ENCODE measurements around the gene CADPS2.
"Not testable (repeated sequence)": the region's sequence is repeated elsewhere in the genome, so short reads cannot be mapped to it uniquely, and the experiment has no call there.

CADPS2 gene

DNA sequence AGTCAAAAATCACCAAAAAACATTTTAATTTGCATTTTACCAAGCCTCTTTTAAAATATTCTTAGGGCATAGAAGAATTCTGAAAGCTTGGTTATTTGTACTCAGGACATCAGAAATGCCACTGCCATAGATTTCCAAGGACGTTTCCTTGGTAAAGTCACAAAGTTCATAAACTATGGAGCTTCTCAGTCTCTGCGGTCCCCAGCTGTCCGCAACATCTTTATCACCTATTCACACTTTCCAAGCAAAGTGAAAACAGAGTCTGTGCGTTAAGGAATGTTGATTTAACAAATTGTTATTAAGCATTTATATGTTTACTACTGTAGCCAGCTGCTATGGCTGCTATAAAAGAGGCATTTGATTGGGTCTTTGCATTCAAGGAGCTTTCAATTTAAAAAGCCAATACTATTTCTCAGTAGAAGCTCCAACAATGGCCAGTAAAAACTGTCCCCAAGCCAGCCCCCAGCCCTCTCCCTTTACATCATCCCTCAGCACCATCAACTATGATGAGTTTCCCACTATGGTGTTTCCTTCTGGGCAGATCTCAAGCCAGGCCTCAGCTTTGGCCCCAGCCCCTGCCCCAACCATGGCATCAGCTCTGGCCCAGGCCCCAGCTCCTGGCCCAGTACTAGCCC is 36.8 kb downstream of the CADPS2 start:
- no peak for DNase-seq

GRCh38 chr7:122847871-122848473 is 38.3 kb downstream of the CADPS2 start:
- no peak for DNase-seq

GRCh38 chr7:122846591-122846990 is 39.7 kb downstream of the CADPS2 start:
- no peak for DNase-seq

DNA sequence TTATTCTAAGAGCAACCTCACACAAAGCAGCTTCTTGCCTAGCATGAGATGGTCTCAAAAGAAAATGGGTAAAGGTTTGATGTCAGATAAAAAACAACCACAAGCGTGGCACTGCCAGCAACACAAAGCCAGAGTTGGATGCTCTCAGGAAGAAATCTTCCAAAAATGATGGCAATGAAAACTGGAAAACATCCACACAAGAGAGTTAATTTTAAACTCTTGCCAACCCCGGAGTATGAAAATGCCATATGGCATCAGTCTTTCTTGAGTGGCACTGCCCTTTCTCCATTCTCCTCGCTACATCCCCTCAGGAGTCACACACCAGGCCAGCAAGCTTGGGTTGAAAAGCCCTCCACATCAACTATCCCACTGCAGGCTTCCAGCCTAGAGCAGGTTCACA is 41.0 kb downstream of the CADPS2 start:
- no peak for DNase-seq

GRCh38 chr7:122844191-122844988 is 41.9 kb downstream of the CADPS2 start:
- DNase-seq, result no peak

GRCh38 chr7:122842971-122843370 is 43.3 kb downstream of the CADPS2 start:
- DNase-seq, result no peak

DNA sequence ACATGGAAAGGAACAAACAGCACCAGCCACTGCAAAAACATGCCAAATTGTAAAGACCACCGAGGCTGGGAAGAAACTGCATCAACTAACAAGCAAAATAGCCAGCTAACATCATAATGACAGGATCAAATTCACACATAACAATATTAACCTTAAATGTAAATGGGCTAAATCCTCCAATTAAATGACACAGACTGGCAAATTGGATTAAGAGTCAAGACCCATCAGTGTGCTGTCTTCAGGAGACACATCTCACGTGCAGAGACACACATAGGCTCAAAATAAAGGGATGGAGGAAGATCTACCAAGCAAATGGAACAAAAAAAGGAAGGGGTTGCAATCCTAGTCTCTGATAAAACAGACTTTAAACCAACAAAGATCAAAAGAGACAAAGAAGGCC is 50.0 kb downstream of the CADPS2 start:
- DNase-seq, result not testable (repeated sequence)

DNA sequence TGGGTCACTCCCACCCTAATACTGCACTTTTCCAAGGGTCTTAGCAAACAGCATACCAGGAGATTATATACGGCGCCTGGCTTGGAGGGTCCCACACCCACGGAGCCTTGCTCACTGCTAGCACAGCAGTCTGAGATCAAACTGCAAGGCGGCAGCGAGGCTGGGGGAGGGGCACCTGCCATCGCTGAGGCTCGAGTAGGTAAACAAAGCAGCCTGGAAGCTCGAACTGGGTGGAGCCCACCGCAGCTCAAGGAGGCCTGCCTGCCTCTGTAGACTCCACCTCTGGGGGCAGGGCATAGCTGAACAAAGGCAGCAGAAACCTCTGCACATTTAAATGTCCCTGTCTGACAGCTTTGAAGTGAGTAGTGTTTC is 51.7 kb downstream of the CADPS2 start:
- not testable (repeated sequence) for DNase-seq

GRCh38 chr7:122833888-122834570 is 52.2 kb downstream of the CADPS2 start:
- DNase-seq, result no peak

GRCh38 chr7:122831436-122831835 is 54.8 kb downstream of the CADPS2 start:
- DNase-seq, result no peak

DNA sequence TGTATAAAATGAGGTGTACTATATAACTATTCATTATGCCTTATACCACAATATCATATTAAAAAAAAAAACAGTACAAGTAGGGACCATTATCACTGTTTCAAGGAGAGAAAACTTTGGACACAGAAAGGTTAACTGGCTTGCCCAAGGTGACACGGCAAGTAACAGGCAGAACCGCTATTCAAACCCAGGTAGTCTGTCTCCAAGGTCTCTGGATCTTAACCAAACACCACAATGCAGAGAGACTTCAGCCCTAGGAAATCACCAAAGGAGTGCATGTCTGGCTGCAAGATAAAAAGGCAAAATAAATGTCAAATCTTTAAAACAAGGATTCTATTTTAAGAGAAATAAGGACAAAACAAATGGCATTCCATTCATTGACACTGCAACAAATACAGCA is 56.3 kb downstream of the CADPS2 start:
- no peak for DNase-seq

DNA sequence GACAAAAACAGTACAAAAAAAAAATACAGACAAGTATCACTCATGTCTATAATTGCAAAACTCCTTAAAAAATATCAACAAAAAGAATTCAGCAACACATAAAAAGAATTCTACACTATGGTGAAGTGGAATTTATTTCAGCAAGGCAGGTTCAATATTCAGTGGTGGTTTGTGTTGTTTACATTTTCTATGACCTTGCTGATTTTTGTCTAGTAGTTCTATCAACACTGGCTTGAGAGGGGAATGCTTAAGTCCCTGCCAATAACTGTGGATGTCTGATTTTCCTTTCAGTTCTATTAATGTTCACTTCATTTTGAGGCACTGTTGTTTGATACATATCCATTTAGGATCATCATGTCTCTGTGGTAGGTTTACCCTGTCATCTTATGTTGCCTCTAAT is 58.5 kb downstream of the CADPS2 start:
- DNase-seq, result no peak

DNA sequence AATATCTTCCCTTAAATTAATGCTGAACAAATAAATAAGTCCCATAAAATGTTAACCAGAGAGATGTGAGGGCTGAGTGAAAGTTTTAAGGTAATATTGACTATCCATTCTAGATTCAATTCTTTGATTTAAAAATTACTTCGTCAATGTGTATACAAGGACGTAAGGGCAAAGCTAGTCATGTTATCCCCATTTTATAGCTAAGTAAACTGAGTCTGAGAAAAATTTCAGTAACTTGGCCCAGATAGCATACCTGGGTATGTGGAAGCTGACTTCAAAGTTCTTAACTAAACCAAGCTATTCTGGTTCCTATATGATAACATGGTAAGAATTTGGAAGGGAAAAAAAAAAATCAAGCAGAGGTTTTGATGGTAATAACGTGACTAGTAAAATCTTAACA is 72.4 kb downstream of the CADPS2 start:
- no peak for DNase-seq

DNA sequence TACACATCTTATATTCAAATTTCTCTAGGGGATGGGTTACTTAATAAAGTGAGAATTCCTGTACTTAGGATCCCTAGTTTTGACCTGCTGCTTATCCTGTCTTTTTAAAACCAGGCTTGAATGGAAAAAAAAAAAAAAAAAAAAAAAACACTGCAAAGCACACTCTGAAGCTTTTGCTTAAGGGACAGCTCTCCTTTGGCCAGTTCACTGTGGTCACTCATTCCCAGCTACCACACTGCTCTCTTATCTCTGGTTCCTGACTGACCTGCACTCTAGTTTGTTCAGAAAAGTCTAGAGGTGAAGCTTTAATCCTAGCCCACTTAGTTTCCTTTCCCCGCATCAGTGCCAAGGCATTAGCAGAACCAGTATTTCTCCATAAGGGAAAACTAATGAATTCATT is 82.4 kb downstream of the CADPS2 start:
- no peak for DNase-seq

DNA sequence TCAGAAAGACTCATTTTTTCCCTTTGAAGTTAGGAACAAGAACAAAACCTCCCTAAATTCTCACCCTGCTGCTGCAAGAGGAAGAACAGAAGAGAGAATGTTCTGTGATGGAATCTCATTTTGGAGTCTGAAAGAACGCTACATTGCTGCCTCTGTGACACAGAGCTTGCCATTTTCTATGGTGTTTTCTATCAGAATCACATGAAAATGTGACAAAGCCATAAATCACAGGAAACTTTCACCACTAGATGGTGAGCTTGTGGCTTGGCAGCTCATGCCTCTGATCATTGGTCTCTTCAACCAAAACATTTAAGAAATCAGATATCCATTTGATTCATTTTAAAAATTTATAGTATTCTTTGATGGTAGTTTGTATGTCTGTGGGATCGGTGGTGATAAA is 82.9 kb downstream of the CADPS2 start:
- DNase-seq, result no peak

- DNase-seq, result no peak
Measured at GRCh38 chr7:122802301-122802751, 83.9 kb downstream of the CADPS2 start.

DNA sequence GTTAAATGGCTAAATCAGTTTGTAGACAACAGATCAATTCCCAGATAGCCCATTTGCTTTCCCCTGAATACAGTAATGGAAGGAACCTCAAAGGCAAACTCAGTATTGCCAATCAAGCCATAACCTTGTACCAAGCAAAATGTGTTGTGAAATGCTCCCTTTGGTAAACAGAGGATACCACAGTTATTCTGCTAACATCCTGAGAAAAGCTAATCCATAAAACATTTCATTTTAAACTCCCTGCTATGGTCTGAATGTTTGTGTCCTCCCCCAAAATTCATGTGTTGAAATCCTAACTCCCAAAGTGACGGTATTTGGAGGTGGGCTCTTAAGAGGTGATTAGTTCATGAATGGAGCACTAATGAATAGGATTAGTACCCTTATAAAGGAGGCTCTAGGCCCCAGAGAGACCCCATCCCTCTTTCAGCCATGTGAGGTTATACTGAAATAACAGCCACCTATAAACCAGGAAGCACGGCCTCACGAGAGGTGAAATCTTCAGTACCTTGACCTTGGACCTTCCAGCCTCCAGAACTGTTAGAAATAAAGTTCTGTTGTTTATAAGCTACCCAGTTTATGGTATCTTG is 94.2 kb downstream of the CADPS2 start:
- no peak for DNase-seq

GRCh38 chr7:122790591-122790990 is 95.7 kb downstream of the CADPS2 start:
- DNase-seq, result no peak

- DNase-seq, result no peak
Measured at GRCh38 chr7:122790132-122790531, 96.1 kb downstream of the CADPS2 start.

DNA sequence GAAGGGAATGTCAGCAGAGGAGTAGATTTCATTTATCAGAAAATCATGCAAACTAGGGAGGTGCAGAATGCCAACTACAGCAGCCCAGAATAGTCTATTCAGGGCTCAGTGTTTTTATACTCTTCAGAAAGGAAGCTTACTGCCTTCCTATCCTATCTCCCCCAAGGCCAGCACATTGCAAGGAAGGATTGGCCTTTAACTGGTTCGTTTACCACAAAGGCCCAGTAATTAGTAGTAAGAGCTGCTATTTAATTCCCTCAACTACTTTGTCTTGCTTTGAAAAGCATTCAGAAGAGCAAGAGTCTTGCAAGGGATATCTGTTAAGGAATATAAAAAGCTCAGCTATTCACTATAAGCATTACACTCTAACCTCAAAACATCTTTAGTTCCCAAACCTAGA is 97.1 kb downstream of the CADPS2 start:
- no peak for DNase-seq

DNA sequence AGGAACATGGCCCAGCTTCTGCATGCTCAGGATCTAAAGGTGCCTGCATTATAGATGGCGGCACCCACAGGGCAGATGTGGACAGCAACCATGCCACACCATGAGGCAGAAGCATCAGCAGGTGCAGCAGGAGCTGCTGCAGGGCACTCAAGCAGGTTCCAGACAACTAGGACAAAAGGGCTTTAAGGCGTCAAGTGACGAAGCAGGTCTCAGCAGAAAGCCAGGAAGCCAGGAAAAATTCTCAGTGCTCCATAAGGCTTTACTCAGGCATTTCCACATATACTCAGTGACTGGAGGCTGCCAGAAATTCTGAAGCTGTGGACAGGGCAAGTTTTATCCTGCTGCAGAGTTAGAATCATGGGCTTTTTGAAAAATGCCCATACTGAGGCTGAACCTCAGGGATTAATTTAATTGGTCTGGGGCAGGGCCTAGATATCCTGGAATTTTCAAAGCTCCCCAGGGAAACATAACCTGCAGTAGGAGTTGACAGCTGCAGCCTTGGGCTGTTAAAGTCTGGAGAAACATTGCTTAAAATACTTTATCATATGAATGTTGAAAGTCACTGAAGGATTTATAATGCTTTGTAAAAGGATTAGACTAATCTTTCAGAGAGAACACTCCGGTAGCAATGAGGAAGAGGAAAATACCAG is 115.4 kb downstream of the CADPS2 start:
- DNase-seq, result no peak

DNA sequence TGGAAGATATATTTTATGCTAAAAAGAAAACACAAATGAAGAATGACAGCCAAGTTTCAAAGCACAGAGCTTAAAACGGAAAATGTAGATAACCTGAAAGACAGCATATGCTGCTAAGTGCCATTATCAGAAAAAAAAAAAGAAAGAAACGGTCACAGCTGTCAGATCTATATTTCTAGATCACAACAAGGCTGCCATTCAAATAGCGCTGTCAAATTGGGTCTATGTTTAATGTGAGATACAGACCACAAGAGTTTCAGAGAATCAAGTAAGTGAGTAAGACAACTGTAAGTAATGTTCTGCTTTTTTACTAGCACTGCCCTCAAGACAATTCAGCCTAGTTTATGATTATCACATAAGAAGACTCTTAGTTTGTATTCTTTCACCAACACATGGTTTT is 117.4 kb downstream of the CADPS2 start:
- DNase-seq, result no peak

- no peak for DNase-seq
Measured at GRCh38 chr7:122767339-122767738, 118.9 kb downstream of the CADPS2 start.

Data from activated effector memory CD4-positive, alpha-beta T cell treated with Interleukin-2 at 50 U/mL for 16 hours (primary cell).